SH-SY5Y (cell line): Measurements from ENCODE around the gene ALG12.

Experiments
- GATA2 ChIP-seq: IDR thresholded peaks from 2 replicates; pipeline ENCODE4 v1.6.1; 2011; ENCODE audit warnings: mild to moderate bottlenecking, low read depth, low read length
- GATA3 ChIP-seq: IDR thresholded peaks from 2 replicates; pipeline ENCODE4 v1.6.1; 2011; ENCODE audit warnings: low read depth, mild to moderate bottlenecking, low read length, moderate library complexity

DNA sequence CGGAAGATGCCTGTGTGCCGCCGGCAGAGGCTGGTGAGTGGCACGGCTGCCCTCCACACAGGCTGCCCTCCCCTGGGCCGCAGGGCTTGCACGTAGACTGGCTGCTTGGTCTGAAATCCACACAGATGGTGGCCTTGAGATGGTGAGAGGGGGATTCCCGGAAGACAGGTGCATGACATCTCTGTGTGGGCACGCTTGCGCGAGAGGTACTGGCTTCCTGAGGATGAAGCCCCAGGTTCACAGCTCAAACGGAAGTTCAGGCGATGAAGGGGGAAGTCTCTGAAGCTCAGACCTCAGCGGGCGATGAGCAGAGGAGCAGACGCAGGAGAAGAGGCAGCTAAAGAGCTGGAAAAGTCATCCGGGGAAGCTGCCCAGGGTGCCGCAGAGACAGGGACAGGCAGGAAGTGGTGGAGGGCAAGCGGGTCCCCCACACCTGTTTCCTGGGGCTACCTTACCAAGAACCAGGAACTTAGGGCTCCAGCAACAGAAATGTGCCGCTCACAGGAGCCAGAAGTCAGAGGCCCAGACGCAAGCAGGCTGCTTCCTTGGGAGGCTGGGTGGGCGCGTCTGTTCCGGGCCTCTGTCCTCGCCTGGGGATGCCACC, 7.4 kb upstream of the ALG12 start:
- TF ChIP-seq GATA3 = no peak
- TF ChIP-seq GATA2 = no peak
